ENCODE measurements around the gene TMEM184B. TPM values are rescaled to one million over a fixed set of nuclear protein-coding genes. Genes with fewer than 3 reads are reported as not detected.
"Not testable (repeated sequence)": the region's sequence is repeated elsewhere in the genome, so short reads cannot be mapped to it uniquely, and the experiment has no call there.

TMEM184B gene
- polyA plus RNA-seq, 4 donors, result 37.9 to 45.4 (median 40.9) TPM

DNA sequence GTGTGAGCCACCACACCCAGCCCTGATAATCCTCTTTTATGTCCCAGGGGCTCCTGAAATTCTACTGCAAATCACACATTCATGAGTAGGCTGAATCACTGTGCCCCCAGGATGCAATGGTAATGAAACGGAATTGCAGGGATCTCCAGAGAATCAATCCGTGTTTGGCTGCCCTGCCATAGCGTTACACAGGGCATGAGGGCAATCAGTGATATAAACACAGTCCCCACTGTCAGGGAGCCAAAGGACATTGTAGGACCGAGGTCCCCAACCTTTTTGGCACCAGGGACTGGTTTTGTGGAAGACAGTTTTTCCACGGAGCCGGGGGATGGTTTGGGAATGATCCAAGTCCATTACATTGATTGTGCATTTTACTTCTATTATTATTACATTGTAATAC, 82.2 kb downstream of the TMEM184B start:
- no peak for DNase-seq (ENCODE audit: low read depth in 4 of 4, low spot score in 3 of 4)

- no peak for DNase-seq (ENCODE audit: low read depth in 4 of 4, low spot score in 3 of 4)
Observed at GRCh38 chr22:38189104-38189503, 83.7 kb downstream of the TMEM184B start.

GRCh38 chr22:38187413-38188212, 85.2 kb downstream of the TMEM184B start:
- no peak for DNase-seq (ENCODE audit: low read depth in 4 of 4, low spot score in 3 of 4)

DNA sequence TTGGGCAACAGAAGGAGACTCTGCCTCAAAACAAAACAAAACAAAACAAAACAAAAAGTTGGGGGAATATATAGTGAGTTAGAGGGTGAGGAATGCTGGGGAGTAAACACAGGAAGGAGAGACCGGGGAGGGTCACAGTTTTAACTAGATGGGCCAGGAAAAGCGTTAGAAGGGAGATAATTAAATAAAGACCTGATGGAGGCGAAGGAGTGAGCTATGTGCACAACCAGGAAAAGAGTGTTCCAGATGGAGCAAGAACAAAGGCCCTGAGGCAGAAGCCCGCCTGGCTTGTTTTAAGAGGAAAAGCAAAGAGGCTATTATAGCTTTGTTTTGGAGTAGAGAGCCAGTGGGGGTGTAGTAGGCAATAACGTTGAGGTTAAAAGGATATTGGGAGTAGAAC, 86.4 kb downstream of the TMEM184B start:
- DNase-seq (ENCODE audit: low read depth in 4 of 4, low spot score in 3 of 4), result no peak

GRCh38 chr22:38184788-38185187, 88.0 kb downstream of the TMEM184B start:
- DNase-seq (ENCODE audit: low read depth in 4 of 4, low spot score in 3 of 4), result no peak

- DNase-seq (ENCODE audit: low read depth in 4 of 4, low spot score in 3 of 4), result peak; percentile 96 to 98 (median 96)
Observed at GRCh38 chr22:38181453-38182200, 91.2 kb downstream of the TMEM184B start, which contains the start of gene PLA2G6. PLA2G6 (minus strand) TSS chr22:38181830; CDS start chr22:38169426, 12,404 bp downstream.

- no peak for DNase-seq (ENCODE audit: low read depth in 4 of 4, low spot score in 3 of 4)
Observed at GRCh38 chr22:38180841-38181452, 91.9 kb downstream of the TMEM184B start.

GRCh38 chr22:38178605-38178937, 94.2 kb downstream of the TMEM184B start:
- not testable (repeated sequence) for DNase-seq (ENCODE audit: low read depth in 4 of 4, low spot score in 3 of 4)

- DNase-seq (ENCODE audit: low read depth in 4 of 4, low spot score in 3 of 4), result no peak
Observed at GRCh38 chr22:38177926-38178604, 94.7 kb downstream of the TMEM184B start.

GRCh38 chr22:38177571-38177925, 95.3 kb downstream of the TMEM184B start:
- DNase-seq (ENCODE audit: low read depth in 4 of 4, low spot score in 3 of 4), result not testable (repeated sequence)

DNA sequence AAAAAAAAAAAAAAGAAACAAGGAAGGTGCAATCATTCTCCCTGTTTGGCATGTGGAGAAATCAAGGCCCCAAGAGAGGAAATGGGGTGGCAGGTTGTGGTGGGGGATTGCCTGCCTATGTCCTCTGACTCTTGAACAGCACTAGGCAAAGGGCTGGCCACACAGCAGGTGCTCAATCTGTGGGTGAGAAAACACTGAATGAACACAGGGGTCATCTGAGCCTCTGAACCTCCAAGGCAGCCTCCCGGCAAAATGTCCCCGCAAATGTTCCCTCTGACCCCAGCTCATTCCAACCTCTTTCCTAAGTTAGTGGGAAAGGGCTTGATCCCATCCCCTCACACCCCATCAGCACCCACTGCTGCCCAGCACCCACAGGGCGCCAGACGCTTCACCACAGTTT, 95.8 kb downstream of the TMEM184B start:
- no peak for DNase-seq (ENCODE audit: low read depth in 4 of 4, low spot score in 3 of 4)

- no peak for DNase-seq (ENCODE audit: low read depth in 4 of 4, low spot score in 3 of 4)
Observed at GRCh38 chr22:38176170-38176741, 96.6 kb downstream of the TMEM184B start.

- no peak for DNase-seq (ENCODE audit: low read depth in 4 of 4, low spot score in 3 of 4)
Observed at GRCh38 chr22:38175206-38176118, 97.3 kb downstream of the TMEM184B start.

DNA sequence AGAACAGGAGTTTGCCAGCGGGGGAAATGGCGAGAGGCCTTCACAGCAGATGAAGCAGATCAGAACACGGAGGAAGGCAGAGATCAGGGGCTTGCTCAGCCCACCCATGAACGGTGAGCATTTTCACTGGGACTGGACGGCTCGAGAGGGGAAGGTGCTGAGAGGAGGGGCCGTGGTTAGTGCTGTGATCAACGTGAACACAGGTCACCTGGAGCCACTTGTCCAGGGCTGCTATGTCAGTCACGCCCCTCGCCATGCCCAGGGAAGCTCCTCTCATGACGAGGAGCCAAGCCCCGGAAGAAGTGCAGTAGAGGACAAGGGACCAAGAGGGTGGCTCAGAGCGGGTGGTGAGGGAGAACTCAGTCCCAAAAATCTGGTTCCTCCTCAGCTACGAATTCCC, 98.2 kb downstream of the TMEM184B start:
- no peak for DNase-seq (ENCODE audit: low read depth in 4 of 4, low spot score in 3 of 4)

DNA sequence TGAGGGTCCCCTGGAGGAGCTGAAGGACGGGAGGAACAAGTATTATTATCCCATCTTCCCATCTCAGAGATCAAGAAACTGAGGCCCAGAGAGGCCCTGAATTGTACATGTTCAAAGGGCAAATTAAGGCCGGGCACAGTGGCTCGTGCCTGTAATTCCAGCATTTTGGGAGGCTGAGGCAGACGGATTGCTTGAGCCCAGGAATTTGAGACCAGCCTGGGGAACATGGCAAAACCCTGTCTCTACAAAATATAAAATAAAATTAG, 99.2 kb downstream of the TMEM184B start:
- no peak for DNase-seq (ENCODE audit: low read depth in 4 of 4, low spot score in 3 of 4)

- DNase-seq (ENCODE audit: low read depth in 4 of 4, low spot score in 3 of 4), result no peak
Observed at GRCh38 chr22:38172832-38173640, 99.8 kb downstream of the TMEM184B start.

GRCh38 chr22:38171927-38172831, 100.6 kb downstream of the TMEM184B start:
- DNase-seq (ENCODE audit: low read depth in 4 of 4, low spot score in 3 of 4), result no peak

DNA sequence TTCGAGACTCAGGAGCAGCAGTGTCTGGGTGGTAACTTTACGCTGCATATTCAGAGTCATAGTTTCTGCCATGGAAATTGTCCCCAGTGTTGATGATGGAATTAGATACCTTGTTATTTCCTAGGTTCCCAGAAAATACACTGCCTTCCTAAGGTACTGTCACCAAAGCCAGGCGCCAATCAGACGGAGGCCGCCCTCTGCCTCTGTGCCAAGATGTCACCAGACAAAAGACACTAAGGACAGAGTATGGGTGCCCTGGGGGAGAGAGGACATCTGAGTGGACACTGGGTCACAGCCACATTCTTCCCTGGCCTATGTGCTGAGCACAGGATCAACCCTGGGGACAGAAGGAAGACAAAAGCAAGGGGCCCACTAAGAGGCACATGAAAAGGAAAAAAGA, 102.3 kb downstream of the TMEM184B start:
- no peak for DNase-seq (ENCODE audit: low read depth in 4 of 4, low spot score in 3 of 4)
